ENCODE data around the gene NALF2. TPM values are rescaled to one million over a fixed set of nuclear protein-coding genes. Genes with fewer than 3 reads are reported as not detected.

Gene NALF2
- total and polyA plus RNA-seq, 2 donors (not counting 1 experiment from before 2014, with no cell fraction given): not detected

DNA sequence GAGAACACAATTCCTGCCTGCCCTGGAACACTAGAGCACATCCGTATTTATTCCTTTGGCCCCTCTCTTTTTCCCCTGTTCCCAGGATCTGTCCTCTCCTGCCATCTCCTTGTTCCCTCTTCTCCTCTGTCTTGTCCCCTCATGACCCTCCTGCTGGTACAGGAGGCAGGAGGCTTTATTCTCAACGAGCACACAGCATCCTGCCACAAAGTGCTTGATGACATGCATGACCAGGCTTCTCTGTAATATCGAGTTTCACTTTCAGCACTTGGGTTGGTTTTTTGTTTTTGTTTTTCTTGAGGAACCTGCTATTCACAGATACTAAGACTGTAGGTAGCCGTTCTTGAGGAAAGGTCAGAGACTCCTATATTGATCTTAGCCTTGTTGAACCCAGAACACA is 35.3 kb downstream of the NALF2 start:
- ATAC-seq (ENCODE audit: low read depth) (peak; percentile 26), DNase-seq (peak; percentile 44)
- WGBS (ENCODE audit: insufficient coverage): 0% methylated on average over 1 of the region's 4 CpGs
- no peaks in the 10 kb centered on the region for H3K36me3 ChIP-seq (replicated peaks in 1 of 2; ENCODE audit: control extremely low read depth in 1 of 2, control insufficient read depth in 1 of 2, extremely low read depth in 1 of 2, insufficient read depth in 2 of 2, low read length in 1 of 2)
- CTCF ChIA-PET: interaction anchor here (4.1 kb wide), 1 partner anchor 79 kb away, joined by 15 read pairs; no protein-coding TSS in a partner anchor
- H3K9ac ChIP-seq (ENCODE audit: low read length): no peak overlapping the region
- H3K27me3 ChIP-seq (replicated peaks in 1 of 4; ENCODE audit: control extremely low read depth in 1 of 4, control insufficient read depth in 3 of 4, insufficient read depth in 4 of 4, low read length in 3 of 4): no peaks in the 10 kb centered on the region
- no peaks in the 10 kb centered on the region for H3K9me3 ChIP-seq (ENCODE audit: control extremely low read depth in 1 of 3, control insufficient read depth in 2 of 3, insufficient read depth in 1 of 3, low read length in 2 of 3)
- no peaks in the 10 kb centered on the region for H3K9me3 Mint-ChIP-seq (ENCODE audit: insufficient read depth)
- H3K79me2 ChIP-seq (ENCODE audit: control insufficient read depth, insufficient read depth, low read length): no peaks in the 10 kb centered on the region
- peak overlapping the region; percentile 70 for H3K27ac Mint-ChIP-seq
- H2AFZ ChIP-seq (ENCODE audit: insufficient read depth, low read depth, low read length, poor library complexity, severe bottlenecking): peak overlapping the region; percentile 65
- peaks cover 17 to 18% of the 10 kb centered on the region in 2 donors for H3K4me1 ChIP-seq (ENCODE audit: control insufficient read depth in 2 of 2, insufficient read depth in 2 of 2, low read length in 2 of 2)
- H3K27ac ChIP-seq (ENCODE audit: low read length in 2 of 2): peak overlapping the region in 1 of 2 donors; percentile 3
- H4K20me1 ChIP-seq (ENCODE audit: control insufficient read depth, insufficient read depth, low read length, poor library complexity, severe bottlenecking): no peaks in the 10 kb centered on the region
- intact Hi-C loops (cut with micrococcal nuclease): loop anchor here (2.0 to 5.0 kb wide), 2 partner anchors 79 to 493 kb away; no protein-coding TSS in a partner anchor
- TF ChIP-seq EZH2 (IDR thresholded peaks at IDR 0.05; ENCODE audit: borderline replicate concordance, insufficient read depth, low read depth, low read length, poor library complexity, severe bottlenecking): no peak
- TF ChIP-seq, protein P1, sequence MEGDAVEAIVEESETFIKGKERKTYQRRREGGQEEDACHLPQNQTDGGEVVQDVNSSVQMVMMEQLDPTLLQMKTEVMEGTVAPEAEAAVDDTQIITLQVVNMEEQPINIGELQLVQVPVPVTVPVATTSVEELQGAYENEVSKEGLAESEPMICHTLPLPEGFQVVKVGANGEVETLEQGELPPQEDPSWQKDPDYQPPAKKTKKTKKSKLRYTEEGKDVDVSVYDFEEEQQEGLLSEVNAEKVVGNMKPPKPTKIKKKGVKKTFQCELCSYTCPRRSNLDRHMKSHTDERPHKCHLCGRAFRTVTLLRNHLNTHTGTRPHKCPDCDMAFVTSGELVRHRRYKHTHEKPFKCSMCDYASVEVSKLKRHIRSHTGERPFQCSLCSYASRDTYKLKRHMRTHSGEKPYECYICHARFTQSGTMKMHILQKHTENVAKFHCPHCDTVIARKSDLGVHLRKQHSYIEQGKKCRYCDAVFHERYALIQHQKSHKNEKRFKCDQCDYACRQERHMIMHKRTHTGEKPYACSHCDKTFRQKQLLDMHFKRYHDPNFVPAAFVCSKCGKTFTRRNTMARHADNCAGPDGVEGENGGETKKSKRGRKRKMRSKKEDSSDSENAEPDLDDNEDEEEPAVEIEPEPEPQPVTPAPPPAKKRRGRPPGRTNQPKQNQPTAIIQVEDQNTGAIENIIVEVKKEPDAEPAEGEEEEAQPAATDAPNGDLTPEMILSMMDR (IDR thresholded peaks at IDR 0.05): no peak
- POLR2A ChIA-PET: no interaction called here
- peak overlapping the region; percentile 64 for H3K4me3 Mint-ChIP-seq
- H3K4me1 Mint-ChIP-seq: peaks cover 19% of the 10 kb centered on the region
- H3K27me3 Mint-ChIP-seq: peaks cover 6% of the 10 kb centered on the region
- H3K4me2 ChIP-seq (replicated peaks; ENCODE audit: low read depth, low read length, poor library complexity, severe bottlenecking): peak overlapping the region; percentile 70
- no peak overlapping the region for H3K4me3 ChIP-seq (ENCODE audit: control extremely low read depth in 1 of 5, extremely low read depth in 1 of 5, insufficient read depth in 1 of 5, low read depth in 2 of 5, low read length in 4 of 5)

DNA sequence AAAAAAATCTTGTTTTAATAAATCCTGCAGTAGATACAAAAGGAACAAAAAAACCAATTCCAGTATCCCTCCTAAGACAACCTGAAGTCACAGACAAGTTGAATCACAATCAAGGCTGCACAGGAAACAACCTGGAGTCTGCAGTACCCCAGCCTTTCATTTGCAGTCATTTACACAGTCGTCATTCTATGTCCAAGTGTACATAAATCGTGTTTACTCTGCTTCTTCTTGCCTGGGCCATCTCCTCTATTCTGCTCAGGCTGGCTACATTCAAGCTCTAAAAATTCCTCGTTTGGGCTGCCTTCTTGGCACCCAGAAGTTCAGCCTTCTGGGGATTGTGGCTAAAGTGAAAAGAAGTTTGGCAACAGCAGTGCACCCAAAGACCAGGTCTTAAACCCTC is 37.8 kb downstream of the NALF2 start:
- POLR2A ChIA-PET: no interaction called here

More for the DNA sequence above, 37.8 kb downstream of the NALF2 start:
- no peak overlapping the region for H3K4me2 ChIP-seq (replicated peaks; ENCODE audit: low read depth, low read length, poor library complexity, severe bottlenecking)
- 94% methylated on average over 2 of the region's 3 CpGs for WGBS (ENCODE audit: insufficient coverage)
- TF ChIP-seq EZH2 (IDR thresholded peaks at IDR 0.05; ENCODE audit: borderline replicate concordance, insufficient read depth, low read depth, low read length, poor library complexity, severe bottlenecking): no peak
- TF ChIP-seq, protein P1 (IDR thresholded peaks at IDR 0.05): no peak
- no peak overlapping the region for H3K9ac ChIP-seq (ENCODE audit: low read length)
- intact Hi-C loops (cut with micrococcal nuclease): no loop called here
- no peak overlapping the region for H3K27ac ChIP-seq (ENCODE audit: low read length in 2 of 2)
- H3K4me3 ChIP-seq (ENCODE audit: control extremely low read depth in 1 of 5, extremely low read depth in 1 of 5, insufficient read depth in 1 of 5, low read depth in 2 of 5, low read length in 4 of 5): no peak overlapping the region
- peaks cover 0 to 6% (median 0%) of the 10 kb centered on the region in 3 donors for H3K9me3 ChIP-seq (ENCODE audit: control extremely low read depth in 1 of 3, control insufficient read depth in 2 of 3, insufficient read depth in 1 of 3, low read length in 2 of 3)
- H3K36me3 ChIP-seq (replicated peaks in 1 of 2; ENCODE audit: control extremely low read depth in 1 of 2, control insufficient read depth in 1 of 2, extremely low read depth in 1 of 2, insufficient read depth in 2 of 2, low read length in 1 of 2): no peaks in the 10 kb centered on the region
- CTCF ChIA-PET: no interaction called here
- ATAC-seq (ENCODE audit: low read depth) (no peak), DNase-seq (no peak)
- Mint-ChIP-seq H3K4me1 (peaks cover 19% of the 10 kb centered on the region), H3K27me3 (peaks cover 14% of the 10 kb centered on the region), H3K4me3 (no peak overlapping the region), H3K9me3 (ENCODE audit: insufficient read depth) (no peaks in the 10 kb centered on the region), H3K27ac (no peak overlapping the region)
- no peaks in the 10 kb centered on the region for H4K20me1 ChIP-seq (ENCODE audit: control insufficient read depth, insufficient read depth, low read length, poor library complexity, severe bottlenecking)
- H2AFZ ChIP-seq (ENCODE audit: insufficient read depth, low read depth, low read length, poor library complexity, severe bottlenecking): no peak overlapping the region
- H3K79me2 ChIP-seq (ENCODE audit: control insufficient read depth, insufficient read depth, low read length): no peaks in the 10 kb centered on the region
- no peaks in the 10 kb centered on the region for H3K27me3 ChIP-seq (replicated peaks in 1 of 4; ENCODE audit: control extremely low read depth in 1 of 4, control insufficient read depth in 3 of 4, insufficient read depth in 4 of 4, low read length in 3 of 4)
- H3K4me1 ChIP-seq (ENCODE audit: control insufficient read depth in 2 of 2, insufficient read depth in 2 of 2, low read length in 2 of 2): peaks cover 17 to 18% of the 10 kb centered on the region in 2 donors
